GM19240 (cell line): ENCODE results near the gene SLC38A7.
"Not testable (repeated sequence)": the region's sequence is repeated elsewhere in the genome, so short reads cannot be mapped to it uniquely, and the experiment has no call there.

Source experiments
- DNase-seq: peaks from one replicate; pipeline ENCODE4 v3.0.0; 2011; ENCODE audit warnings: low spot score; ENCODE audit not compliant: insufficient read length

Gene SLC38A7, protein sequence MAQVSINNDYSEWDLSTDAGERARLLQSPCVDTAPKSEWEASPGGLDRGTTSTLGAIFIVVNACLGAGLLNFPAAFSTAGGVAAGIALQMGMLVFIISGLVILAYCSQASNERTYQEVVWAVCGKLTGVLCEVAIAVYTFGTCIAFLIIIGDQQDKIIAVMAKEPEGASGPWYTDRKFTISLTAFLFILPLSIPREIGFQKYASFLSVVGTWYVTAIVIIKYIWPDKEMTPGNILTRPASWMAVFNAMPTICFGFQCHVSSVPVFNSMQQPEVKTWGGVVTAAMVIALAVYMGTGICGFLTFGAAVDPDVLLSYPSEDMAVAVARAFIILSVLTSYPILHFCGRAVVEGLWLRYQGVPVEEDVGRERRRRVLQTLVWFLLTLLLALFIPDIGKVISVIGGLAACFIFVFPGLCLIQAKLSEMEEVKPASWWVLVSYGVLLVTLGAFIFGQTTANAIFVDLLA

DNA sequence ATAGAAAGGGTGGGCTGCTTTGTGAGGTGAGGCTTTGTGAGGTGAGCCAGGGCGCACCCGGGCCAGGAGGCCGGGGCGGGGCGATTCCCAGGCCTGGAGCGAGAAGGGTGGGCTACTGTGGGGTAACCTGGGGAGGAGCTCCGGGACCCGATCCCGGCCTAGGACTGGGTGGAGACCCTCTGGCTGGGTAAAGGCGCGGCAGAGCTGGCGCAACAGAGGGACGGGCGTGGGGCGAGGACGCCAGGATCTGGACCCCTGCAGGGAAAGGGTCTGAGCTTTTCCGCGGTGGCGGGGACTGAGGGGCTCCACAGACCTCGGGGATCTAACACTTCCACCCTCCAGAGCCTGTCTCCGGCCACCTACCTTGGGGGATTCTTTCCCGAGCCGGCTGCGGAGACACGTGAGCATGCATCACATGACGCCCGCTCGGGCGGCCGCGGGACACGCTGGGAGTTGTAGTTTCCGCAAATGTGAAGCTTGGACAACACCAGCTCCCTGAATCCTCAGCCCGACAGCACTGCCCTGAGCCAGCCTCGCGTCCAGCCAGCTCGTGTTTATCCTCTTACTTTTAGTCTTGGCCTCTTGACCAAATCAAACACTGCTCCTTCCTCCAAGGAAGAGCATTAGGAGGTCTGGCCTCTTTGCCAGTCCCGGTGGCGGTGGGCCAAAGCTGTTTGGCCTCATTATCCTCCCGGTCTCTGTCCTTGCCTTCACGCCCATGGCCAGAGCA is at the start of gene SLC38A7:
TSS of gene SLC38A7 (minus strand) at position 417 of the 730 bp plus-strand sequence. CDS start 4,644 bp downstream, outside the sequence.
- peak; percentile 88 for DNase-seq

DNA sequence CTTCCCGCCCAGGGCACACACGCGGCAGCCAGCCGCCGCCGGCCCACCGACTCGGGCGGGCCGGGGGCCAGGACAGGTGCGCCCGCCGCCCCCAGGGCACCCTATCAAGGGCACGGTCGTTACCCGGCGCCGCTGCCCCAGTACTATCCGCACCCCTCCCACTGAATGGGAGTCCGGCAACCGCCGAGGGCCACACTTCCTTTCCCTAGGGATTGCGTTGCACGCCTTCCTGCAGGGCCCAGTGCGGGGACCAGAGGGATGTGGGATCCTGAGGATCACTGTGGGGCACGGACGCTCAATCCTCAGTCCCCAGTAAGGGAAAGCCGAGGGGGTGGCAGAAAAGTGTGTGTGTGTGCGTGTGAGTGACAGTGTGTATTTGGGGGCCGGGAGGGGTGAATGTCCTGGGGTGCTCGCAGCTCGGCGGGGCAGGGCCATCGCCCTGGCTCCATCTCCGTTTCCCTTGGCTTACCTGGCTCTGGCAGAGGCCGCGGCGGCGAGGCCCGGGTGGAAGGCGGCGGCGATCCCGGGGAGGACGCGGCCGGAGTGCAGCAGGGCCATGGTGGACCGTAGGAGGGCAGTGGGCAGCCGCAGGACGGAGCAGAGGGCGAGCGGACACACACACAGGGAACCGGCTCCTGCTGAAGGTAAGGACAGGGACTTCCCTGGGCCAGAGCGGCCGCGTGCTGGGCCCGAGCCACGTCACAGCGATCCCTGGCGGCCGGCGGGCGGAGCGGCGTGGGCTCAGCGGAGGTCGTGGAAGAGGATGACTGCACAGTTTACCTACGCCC is 49.3 kb upstream of the SLC38A7 start, which contains the start of gene GOT2:
TSS of gene GOT2 (minus strand) at position 646 of the 788 bp plus-strand sequence. CDS start at position 558, 88 bp downstream.
- peak; percentile 79 for DNase-seq

DNA sequence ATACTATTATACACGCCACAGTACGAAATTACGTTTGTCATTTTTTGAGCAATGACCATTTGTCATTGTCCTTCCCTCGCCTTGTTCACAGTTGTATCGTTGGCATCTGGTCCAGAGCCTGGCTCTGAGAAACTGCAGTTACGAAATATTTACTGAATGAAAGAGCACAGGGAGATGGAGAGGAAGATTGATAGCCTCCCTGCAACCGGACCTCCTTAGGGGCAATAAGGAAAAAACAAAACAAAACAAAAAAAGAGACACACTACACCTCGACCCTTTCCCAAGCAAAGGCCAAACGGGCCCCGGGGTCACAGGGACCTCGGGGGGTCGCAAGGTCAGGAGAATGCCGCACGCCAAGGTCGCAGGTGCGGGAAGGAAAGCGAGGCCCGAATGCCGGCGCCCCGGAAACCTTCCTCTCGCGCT is 48.7 kb upstream of the SLC38A7 start:
- DNase-seq, result no peak

DNA sequence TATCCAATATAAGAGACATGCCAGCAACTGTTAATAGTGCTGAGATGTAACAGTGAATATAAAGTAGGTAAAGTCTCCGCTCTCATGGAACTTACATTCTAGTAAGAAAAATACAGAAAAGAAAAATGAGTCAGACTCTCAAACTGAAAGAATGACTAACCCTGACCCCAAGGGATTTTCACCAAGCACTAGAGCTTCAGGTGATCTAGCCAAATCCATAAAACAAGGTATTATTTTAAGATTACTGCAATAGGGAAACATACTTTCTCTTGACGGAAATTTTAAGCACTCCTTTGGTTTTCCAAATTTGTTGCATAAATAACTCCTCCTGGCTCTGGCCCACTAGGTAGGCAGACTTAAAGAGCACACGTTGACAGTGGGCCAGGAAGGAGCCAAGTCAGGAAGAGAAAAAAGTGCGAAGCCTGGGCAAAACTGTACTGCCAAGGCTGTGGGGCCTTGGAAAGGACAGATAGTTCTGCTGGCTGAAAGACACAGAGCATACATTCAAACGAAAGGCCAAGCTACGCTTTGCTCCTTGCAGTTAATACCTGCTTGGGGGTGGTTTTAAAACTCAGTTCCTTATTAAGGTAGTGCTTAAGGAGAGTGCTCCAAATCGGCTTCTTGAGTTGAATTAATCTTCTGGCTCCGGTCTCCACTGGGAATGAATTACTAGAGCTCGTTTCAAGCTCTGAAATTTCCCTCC is 48.1 kb upstream of the SLC38A7 start:
- DNase-seq, result no peak

DNA sequence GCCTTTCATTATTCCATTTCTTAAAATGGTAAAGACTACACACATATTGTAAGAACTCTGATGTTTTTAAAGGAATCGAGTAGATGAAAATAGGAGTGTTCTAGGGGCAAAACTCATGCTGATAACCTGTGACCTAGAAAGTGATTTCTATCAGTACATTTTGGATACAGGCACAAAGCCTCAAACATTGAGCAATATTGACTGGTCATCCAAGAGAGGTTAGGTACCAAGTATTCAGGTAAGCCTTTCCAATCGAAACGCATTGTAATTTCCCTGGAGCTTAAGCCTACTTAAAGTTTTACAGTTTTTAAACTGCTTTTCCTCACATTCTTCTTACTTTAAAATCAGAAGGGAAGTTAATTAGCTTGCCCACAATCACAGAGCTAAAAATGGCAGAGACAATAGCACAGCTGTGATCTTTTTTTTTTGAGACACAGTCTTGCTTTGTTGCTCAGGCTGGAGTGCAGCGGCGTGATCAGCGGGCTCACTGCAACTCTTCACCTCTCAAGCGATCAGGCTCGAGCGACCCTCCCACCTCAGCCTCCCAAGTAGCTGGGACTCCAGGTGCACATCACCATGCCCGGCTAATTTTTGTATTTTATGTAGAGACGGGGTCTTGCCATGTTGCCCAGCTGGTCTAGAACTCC is 46.3 kb upstream of the SLC38A7 start:
- no peak for DNase-seq

DNA sequence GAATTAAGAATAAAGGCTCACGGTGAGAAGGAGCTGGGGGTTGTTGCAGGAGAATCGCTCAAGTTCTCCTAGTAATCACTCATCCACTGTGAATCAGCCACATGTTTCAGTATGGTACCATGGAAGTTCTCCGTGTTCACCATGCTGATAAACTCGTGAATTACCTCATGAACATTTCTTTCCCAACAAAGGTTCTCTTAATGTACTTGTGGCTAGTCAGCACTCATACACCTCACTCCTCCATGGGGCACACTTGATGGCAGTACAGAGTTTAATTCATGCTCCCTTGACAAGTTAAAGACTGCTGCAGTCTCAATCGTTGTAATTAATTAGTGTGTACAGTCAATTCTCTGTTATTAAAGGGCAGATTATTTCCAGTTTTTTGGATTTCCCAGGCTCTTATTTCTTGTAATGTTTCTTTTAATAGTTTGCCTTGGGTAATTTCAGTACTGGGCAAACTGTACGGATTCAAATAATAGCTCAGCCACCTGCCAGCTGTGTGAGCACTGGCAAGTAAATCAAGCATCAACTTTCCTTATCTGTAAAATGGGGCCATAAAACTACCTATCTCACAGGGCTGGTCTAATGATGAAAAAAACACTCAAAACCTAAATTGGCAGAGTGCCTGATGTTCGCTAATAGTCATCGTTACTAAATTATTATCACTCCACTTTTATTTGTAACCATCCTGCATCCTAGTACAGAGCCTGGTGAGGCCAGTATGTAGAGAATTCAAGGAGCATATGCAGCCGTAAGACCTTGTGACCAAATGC is 43.4 kb upstream of the SLC38A7 start:
- no peak for DNase-seq

DNA sequence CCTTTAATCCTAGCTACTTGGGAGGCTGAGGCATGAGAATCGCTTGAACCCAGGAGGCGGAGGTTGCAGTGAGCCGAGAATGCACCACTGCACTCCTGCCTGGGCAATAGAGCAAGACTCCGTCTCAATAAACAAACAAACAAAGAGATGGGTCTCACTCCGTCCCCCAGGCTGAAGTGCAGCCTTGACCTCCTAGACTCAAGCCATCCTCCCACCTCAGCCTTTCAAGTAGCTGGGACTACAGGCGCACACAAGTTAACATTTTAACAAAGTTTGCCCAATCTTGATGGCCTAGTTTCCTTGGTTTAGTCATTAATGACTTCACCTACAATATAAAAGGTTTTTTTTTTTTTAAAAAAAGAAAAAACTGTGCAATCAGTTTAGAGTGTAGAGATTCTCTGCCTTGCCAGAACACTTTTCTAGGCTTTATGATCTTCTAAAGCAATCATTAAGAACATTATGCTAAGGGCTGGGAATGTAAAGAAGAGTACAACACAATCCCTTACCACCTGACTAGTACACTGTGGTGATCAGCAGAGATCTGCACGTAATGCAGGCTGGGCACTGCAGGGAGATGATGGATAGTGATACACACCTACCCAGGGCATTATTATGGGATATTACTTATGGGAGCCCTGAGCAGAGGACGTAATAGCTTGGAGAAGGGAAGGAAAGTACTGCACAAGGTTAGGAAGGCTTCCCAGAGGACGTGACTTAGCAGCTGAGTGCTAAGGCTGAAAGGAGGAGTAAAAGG is 42.6 kb upstream of the SLC38A7 start:
- no peak for DNase-seq

DNA sequence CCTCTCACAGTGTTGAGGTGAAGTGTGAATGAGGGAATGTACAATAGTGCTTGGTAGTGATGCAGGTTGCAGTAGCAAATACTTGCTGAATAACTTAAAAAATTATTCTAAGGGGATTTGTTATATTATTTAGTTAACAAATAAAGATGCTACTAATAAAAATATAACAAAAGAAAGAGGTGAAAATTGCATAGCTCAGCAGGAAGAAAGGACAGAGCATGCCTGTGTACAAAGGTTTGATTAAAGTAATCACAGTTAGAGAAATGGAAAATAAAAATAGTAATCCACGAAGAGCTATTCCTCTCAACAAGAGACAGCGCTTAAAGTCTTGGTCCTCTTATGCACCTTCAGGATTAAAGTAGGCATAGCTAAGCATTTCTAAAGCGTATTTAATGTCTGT is 38.5 kb upstream of the SLC38A7 start:
- no peak for DNase-seq

DNA sequence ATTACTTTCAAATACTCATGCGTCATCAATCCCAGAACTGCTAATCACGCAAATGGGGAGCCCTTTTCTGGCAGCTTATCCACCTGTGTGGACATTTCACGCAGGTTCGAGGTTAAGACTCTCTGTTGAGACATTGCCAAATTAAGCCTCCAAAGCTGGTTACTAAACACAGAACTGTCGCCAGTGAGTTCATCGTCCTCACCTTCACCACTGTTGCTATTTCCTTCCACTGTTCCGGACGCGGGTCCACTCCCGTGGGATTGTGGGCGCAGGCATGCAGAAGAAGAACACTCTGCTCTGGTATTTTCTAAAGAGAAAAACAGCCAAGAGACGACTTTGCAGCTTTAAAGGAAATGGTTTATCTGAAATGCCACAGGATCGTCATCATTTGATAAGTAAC is 33.4 kb upstream of the SLC38A7 start:
- DNase-seq, result no peak

DNA sequence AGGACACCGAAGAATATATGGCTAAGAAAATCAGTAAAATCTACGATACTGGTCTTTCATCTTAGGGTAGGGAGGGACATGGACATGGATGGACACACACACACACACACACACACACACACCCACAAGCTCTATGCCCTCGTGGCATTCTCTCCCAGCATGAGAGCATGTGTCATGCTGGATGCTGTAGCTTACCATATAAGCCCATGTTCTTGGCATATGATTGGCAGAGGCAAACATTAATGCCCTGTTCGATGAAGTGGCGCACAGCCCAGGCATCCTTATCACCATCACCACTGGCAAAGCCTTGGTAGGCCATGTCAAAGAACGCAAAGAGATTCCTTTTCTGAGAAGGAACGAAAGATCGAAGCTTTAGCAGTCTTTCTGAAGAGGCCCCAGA is 31.9 kb upstream of the SLC38A7 start:
- no peak for DNase-seq

DNA sequence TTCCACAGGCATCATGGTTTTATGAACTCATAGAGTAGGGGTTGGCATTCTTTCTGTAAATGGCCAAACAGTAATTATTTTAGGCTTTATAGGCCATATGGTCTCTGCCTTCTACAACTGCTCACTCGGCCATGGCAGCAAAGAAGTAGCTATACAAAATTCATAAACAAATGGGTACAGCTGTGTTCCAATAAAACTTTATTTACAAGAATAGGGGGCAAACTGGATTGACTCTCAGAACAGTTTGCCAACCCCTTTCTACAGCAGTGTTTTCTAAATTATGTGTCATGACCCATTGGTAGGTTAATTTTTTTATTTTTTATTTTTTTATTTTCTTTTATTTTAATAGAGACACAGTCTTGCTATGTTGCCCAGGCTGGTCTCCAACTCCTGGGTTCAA is 29.2 kb upstream of the SLC38A7 start:
- no peak for DNase-seq

DNA sequence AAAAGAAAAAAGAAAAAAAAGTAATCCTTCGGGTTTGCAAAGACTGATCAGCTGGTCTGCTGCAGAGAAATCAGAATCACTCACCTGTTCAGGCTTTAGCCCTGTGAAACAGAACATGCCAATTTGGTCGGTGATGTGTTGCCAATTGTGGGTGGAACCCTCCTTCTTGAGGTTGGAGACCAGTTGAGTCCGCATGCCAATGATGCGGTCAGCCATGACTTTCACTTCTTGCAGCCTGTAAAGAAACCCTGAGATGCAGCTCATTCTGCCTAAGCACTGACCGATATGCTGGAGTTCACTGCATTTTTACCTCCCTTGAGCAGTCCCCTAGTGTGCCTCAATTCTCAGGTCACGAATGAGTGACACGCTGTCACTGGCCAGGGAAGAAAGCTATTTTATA is 24.8 kb upstream of the SLC38A7 start:
- no peak for DNase-seq

DNA sequence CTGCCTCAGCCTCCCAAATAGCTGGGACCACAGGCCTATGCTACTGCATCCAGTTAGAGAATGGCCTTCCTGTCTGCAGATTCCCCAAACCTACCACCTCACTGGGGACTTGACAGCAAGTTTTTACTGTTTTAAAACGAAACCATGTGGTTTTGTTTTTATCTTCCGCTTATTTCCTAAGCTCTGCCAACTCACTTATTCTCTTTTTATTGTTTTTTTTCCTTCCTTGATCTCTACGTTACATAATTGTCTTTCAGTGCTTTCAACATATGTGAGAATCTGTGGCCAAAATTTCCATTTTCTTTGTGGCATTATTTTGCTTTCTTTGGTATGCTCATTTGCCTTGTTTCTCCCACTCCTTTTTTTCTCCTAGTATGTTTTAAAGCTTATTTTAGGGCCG is 14.6 kb upstream of the SLC38A7 start:
- no peak for DNase-seq

DNA sequence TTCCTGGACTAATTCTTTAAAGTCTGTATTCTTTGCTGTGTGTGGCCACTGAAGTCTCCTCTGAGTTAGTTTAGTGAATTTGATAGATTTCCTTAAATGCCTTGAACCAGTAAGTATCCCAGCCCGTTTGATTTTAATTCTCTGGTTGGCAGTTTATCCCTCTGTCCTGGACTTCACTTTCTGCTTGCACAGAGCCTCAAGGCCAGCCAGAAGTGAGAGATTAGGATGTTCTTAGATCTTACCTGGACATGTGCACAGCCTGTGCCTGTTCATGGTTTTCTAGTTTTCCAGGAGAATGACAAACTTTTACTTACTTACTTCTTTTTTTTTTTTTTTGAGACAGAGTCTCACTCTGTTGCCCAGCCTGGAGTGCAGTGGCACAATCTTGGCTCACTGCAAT is 10.8 kb upstream of the SLC38A7 start:
- no peak for DNase-seq

DNA sequence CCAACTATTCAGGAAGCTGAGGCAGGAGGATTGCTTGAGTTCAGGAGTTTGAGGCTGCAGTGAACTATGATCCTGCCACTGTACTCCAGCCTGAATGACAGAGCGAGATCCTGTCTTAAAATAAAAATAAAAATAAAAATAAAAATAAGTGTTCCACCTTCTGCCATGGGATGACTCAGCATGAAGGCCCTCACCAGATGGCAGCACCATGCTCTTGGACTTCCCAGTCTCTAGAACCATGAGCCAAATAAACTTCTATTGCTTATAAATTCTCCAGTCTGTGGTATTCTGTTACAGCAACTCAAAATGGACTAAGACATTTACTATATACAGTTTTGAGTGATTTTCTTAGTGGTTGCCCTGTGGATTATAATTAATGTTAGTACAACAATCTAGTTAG is 7.9 kb upstream of the SLC38A7 start:
- no peak for DNase-seq

DNA sequence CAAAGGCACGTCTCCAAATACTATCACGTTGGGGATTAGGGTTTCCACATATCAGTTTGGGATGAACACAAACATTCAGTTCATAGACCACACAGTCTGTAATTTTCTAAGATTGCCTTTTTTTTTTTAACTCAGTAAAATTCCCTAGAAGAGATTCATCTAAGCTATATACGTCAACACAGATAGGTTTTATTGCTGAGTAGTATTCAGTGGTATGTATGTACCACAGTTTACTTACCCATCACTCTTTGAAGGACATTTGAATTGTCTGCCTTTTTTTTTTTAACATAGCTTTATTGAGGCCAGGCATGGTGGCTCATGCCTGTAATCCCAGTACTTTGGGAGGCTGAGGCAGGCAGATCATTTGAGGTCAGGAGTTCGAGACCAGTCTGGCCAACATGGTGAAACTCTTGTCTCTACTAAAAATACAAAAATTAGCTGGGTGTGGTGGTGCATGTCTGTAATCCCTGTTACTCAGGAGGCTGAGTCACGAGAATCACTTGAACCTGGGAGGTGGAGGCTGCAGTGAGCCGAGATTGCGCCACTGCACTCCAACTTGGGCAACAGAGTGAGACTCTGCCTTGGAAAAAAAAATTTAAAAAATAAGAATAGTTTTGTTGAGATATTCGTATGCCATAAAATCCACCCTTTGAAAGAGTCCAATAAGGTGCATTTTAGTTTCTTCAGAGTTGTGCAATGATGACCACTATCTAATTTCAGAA is 2.6 kb upstream of the SLC38A7 start:
- DNase-seq, result not testable (repeated sequence)

DNA sequence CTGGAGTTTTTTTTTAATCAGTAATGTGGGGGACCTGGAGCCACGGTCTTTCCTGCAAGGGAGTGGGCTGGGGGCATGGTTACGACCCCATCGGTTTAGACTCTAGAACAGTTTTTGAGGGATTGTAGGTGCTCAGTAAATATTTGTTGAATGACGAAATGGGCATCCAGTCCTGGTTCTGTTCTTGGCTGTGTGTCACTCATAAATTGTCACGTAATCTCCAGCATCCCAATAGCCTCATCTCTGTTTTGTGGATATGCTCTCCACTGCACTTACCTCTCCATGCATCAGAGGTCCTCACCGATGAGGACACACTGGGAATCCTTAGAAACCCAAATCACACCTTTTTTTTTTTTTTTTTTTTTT is 497 bp upstream of the SLC38A7 start:
- no peak for DNase-seq

DNA sequence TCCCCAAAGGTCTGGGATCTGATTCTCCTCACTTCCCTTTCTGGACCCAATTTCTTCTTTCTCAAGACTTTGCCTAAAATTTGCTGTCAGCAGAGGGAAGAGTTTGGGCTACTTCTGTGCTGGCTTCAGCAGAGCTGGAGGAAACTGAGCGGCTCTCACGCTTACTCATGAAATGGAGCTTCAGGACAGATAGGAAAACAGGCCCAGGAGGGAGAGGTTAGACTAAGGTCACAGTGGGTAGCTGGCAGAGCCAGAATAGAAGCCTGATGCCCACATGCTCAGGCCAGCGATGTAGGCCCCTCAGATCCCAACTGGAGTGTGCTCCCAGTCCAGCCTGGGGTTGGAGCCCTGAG is 593 bp downstream of the SLC38A7 start:
- DNase-seq, result no peak

DNA sequence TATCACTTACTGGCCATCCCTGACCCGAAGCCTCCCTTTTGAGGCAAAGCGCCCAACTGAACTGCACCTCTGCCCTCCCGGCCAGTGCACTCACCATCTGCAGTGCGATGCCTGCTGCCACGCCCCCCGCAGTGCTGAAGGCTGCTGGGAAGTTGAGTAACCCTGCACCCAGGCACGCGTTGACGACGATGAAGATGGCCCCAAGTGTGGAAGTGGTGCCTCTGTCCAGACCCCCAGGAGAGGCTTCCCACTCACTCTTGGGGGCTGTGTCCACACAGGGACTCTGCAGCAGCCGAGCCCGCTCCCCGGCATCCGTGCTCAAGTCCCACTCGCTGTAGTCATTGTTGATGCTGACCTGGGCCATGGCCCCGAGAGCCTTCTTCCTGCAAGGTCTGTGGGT is 4.8 kb downstream of the SLC38A7 start:
- DNase-seq, result no peak
